ACHN (cell line): Measurements from ENCODE around the gene LSS.
"Not testable (repeated sequence)": the region's sequence is repeated elsewhere in the genome, so short reads cannot be mapped to it uniquely, and the experiment has no call there.

Experiments used
- DNase-seq: peaks from one replicate; pipeline ENCODE4 v3.0.0-alpha.2; 2015
- in situ Hi-C: cut with HindIII; loops from 2 replicates; pipeline ENCODE4 v1.10.0; 2017; ENCODE audit warnings: low sequenced_read_pairs, low pct_ligation_motif_present, low pct_unique_long_range_greater_than_20kb

Gene LSS

GRCh38 chr21:46194374-46195334 lies 33.9 kb downstream of the LSS start:
- no peak for DNase-seq
- in situ Hi-C loops, result no loop called here

DNA sequence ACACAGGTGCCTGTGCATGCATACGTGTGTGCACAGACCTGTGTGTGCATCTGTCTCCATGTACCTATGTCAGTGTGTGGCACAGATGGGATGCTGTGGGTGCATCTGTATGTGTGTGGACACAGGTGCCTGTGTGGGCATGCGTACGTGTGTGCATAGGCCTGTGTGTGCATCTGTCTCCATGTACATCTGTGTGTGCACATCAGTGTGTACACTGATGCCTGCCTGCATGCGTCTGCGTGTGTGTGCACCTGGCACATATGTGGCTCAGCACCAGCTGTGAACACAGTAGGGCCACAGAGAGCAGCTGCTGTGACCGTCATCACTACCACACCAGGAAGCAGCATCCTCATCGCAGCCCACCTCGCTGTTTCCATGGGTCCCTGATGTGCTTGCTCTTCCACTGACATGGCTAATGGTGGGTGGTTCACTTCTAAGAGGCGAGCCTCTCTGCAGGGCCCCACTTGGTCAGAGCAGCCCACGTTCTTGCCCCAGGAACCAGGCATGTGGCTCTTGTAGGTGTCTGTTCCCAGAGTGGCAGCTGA lies 34.7 kb downstream of the LSS start:
- in situ Hi-C loops, result no loop called here
- DNase-seq, result no peak

- in situ Hi-C loops, result no loop called here
- DNase-seq, result no peak
Measured at GRCh38 chr21:46191686-46192575, 36.6 kb downstream of the LSS start.

DNA sequence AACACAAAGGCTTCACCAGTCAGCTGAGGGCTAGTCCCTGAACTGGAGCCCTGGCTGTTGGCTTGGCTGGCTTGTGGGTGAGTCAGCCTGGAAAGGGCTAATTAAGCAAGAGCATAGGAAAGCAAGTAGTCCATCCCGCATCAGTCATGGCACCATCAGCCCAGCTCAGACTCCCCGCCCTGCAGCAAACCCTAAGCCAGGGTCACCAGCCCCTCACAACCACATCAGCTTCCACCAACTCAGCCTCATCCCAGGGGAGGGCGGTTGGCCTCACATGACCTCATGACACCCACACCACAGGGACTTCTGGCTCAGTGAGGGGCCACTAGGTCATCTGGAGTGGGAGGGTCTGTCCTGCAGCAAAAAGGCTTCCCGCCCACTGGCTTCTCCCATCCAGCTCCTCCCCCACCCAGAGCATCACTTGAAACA lies 37.3 kb downstream of the LSS start:
- in situ Hi-C loops, result no loop called here
- no peak for DNase-seq

- in situ Hi-C loops, result no loop called here
- DNase-seq, result no peak
Measured at GRCh38 chr21:46190491-46191131, 38.0 kb downstream of the LSS start.

GRCh38 chr21:46189959-46190490 lies 38.5 kb downstream of the LSS start:
- DNase-seq, result no peak
- in situ Hi-C loops, result no loop called here

DNA sequence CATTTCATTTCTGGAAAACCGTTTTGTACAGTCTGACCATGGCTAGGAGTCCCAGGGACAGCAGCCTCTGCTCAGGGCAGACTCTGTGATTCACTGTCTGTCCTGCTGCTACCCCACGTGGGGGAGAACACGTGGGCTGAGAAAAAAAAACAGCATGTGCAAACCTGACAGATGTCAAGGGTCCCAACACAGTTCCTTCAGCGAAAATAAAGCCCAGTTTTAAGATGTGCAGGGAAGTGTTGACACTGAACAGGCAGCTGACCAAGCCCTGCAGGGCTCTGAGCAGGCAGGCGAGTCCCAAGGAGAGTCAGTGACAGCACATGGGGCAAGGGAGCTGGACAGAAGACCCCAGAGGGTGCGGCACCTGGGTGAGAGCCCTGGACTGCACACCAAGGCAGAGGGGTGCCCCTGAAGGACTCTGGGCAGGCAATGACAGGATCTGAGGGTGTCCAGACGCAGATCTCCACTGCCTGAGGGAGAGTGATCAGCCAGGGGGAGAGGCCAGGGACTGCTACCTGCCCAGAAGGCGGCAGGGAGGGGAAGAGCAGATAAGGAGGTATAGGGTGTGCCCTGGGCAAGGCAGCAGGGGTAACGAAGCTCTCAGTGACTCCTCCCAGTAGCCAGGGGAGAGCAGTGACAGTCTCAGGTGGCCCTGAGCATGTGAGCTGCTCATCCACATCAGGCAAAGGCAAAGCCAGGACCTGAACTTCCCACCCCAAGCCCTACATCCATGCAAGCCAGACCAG lies 39.2 kb downstream of the LSS start:
- DNase-seq, result no peak
- in situ Hi-C loops, result no loop called here

DNA sequence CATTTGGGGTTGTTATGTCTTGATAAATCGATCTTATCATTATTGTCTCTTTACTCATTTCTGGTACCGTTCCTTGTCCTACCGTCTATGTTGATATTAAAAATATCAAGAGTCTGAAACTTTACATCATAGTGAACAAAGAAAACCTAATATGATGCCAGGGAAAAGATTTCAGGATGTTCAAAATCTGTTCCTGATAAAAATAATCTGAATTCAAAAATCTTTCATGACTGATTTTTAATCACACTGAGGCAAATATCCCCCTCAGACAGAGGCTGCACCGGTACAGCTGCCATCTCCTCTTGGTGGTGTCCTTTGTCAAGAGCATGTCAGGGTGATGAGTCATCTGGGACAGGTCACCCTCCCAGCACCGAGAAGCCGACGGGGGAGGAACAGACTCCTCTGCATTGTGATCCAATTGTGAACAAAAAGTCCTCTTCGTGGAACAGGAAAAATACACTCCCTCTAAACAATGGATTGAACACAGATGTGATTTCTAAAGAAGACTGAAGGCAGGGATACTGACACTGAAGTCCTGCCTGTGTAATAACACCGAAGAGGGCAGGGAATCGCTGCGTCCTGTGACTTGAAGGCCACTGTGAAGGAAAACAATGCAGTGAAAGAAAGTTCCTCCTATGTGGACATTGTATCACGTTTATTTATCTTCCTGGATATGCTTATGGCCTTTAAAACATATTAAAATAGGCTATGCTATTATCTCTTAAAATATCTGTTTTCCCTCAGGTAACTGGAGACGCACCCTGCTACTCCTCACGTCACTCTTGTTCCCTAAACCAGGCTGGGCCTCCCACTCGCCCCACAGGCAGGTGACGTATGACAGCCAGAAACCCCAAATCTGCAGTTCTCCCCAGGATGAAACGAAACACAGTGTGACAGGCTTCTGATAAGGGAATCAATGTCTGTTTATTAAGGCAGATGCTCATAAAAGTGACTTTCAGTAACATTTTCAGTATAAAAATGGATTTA lies 40.1 kb downstream of the LSS start:
- peak; percentile 39 for DNase-seq
- in situ Hi-C loops, result no loop called here

- DNase-seq, result no peak
- in situ Hi-C loops, result no loop called here
Measured at GRCh38 chr21:46187814-46188213, 40.8 kb downstream of the LSS start.

- DNase-seq, result no peak
- in situ Hi-C loops, result no loop called here
Measured at GRCh38 chr21:46187261-46187660, 41.3 kb downstream of the LSS start.

DNA sequence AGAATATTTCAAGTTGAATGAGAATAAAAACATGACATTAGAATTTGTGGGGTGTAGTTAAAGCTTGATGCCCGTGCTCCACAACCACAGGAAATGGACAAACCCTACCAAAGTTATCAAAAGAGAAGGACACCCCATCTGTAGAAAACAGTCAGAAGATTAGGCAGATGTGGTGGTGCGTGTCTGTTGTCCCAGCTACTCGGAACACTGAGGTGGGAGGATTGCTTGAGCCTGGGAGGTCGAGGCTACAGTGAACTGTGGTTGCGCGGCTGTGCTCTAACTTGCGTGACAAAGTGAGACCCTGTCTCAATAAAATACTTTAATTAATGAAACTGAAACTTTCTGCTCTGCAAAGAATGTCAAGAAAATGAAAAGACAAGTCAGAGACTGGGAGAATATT lies 42.9 kb downstream of the LSS start:
- DNase-seq, result no peak
- in situ Hi-C loops, result no loop called here

GRCh38 chr21:46184625-46185555 lies 43.7 kb downstream of the LSS start:
- in situ Hi-C loops, result no loop called here
- peak; percentile 50 for DNase-seq

GRCh38 chr21:46183910-46184624 lies 44.5 kb downstream of the LSS start, which contains the start of gene SPATC1L:
Gene SPATC1L (minus strand): TSS chr21:46184459. CDS start chr21:46182816, 1,643 bp downstream.
- DNase-seq, result peak; percentile 58
- in situ Hi-C loops, result no loop called here

DNA sequence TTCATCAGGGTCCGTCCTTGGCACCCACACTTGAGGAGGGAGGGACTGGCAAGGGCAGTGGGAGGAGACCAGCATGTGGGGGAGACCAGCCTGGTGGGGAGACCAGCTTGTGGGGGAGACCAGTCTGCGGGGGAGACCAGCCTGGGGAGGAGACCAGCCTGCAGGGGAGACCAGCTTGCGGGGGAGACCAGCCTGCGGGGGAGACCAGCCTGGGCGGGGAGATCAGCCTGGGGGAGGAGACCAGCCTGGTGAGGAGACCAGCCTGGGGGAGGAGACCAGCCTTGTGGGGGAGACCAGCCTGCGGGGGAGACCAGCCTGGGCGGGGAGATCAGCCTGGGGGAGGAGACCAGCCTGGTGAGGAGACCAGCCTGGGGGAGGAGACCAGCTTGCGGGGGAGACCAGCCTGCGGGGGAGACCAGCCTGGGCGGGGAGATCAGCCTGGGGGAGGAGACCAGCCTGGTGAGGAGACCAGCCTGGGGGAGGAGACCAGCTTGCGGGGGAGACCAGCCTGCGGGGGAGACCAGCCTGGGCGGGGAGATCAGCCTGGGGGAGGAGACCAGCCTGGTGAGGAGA lies 45.2 kb downstream of the LSS start:
- DNase-seq, in situ Hi-C loops: not testable (repeated sequence)
